GM12878 (cell line): Measurements from ENCODE around the gene TMEM232. TPM values are rescaled to one million over a fixed set of nuclear protein-coding genes. Genes with fewer than 3 reads are reported as not detected.
"Not testable (repeated sequence)": the region's sequence is repeated elsewhere in the genome, so short reads cannot be mapped to it uniquely, and the experiment has no call there.

Source experiments
- ATAC-seq: fragments of 200-7000 bp; cut with Tn5 transposase; 3 replicates; pipeline ENCODE4 v1.9.1; 2020; ENCODE audit warnings: mild to moderate bottlenecking, moderate library complexity
- BruUV-seq: library from RNA; stranded (reverse); fragments of 400-500 nt; replicated peaks from 2 replicates; lab custom pipeline; 2021; lab: Mats Ljungman, UMichigan
- CTCF ChIA-PET: fragments of 300-600 bp; sonication (Branson Sonifier 250); formaldehyde crosslinking; extraction: SDS; loops from one replicate; lab custom pipeline; 2021; ENCODE audit warnings: inconsistent platforms; lab: Yijun Ruan, JAX
- POLR2A ChIA-PET: fragments of 350-600 bp; formaldehyde crosslinking; extraction: SDS; loops from one replicate; lab custom pipeline; 2021; ENCODE audit warnings: inconsistent platforms; lab: Charles Lee
- RAD21 ChIA-PET: fragments of 300-600 bp; sonication (Branson Sonifier 250); formaldehyde crosslinking; loops from one replicate; lab custom pipeline; 2023; ENCODE audit warnings: antibody characterized with exemption; ENCODE audit not compliant: unreplicated experiment; lab: Charles Lee
- SMC1A ChIA-PET: fragments of 300-600 bp; sonication (Branson Sonifier 250); formaldehyde crosslinking; loops from one replicate; lab custom pipeline; 2023; ENCODE audit not compliant: unreplicated experiment, uncharacterized antibody; lab: Charles Lee
- DNase-seq: peaks from one replicate; pipeline ENCODE4 v3.0.0-alpha.2; 2011; ENCODE audit warnings: low read depth, low spot score
- FAIRE-seq: peaks from 3 replicates; lab custom pipeline; 2011; peaks lifted over from hg19 to GRCh38; lab: Jason Lieb, UNC
- H2AFZ ChIP-seq: 2 replicates; pipeline ENCODE4 v1.6.0; 2011; ENCODE audit warnings: low read depth, low read length, control low read depth; ENCODE audit not compliant: control insufficient read depth
- H3K27ac ChIP-seq: 2 replicates; pipeline ENCODE4 v1.5.1; 2011; ENCODE audit warnings: control low read depth; ENCODE audit not compliant: control insufficient read depth, insufficient read depth
- H3K27me3 ChIP-seq, 2 experiments: replicated peaks in 1 of 2; 2 replicates each; pipeline versions ENCODE4 v1.6.0 to v1.6.1; 2011; ENCODE audit warnings: low read length in 1 of 2; ENCODE audit not compliant: control insufficient read depth in 2 of 2, insufficient read depth in 2 of 2
- H3K36me3 ChIP-seq, 2 experiments: 2 replicates each; pipeline ENCODE4 v1.5.1; 2011; ENCODE audit warnings: low read length in 1 of 2; ENCODE audit not compliant: control insufficient read depth in 2 of 2, insufficient read depth in 2 of 2
- H3K4me1 ChIP-seq: 2 replicates; pipeline ENCODE4 v1.6.1; 2011; ENCODE audit warnings: mild to moderate bottlenecking, low read length, moderate library complexity, mixed read lengths; ENCODE audit not compliant: control insufficient read depth, insufficient read depth
- H3K4me2 ChIP-seq: 2 replicates; pipeline ENCODE4 v1.6.0; 2011; ENCODE audit warnings: control low read depth; ENCODE audit not compliant: control insufficient read depth, insufficient read depth
- H3K4me3 ChIP-seq: fragments of 200-600 bp; sonication (generic); 2 replicates; pipeline ENCODE4 v1.5.1; 2016
- H3K79me2 ChIP-seq: 2 replicates; pipeline ENCODE4 v1.6.0; 2011; ENCODE audit warnings: low read length; ENCODE audit not compliant: control insufficient read depth, insufficient read depth
- H3K9ac ChIP-seq: 2 replicates; pipeline ENCODE4 v1.8.0; 2011; ENCODE audit warnings: low read length, control low read depth, mixed read lengths; ENCODE audit not compliant: control insufficient read depth, insufficient read depth
- H3K9me3 ChIP-seq: replicated peaks from 3 replicates; pipeline ENCODE4 v1.5.1; 2011; ENCODE audit warnings: mild to moderate bottlenecking, low read length; ENCODE audit not compliant: control insufficient read depth, insufficient read depth
- H4K20me1 ChIP-seq: 2 replicates; pipeline ENCODE4 v1.6.0; 2011; ENCODE audit not compliant: control insufficient read depth, insufficient read depth
- NBN ChIP-seq: fragments of 450-650 bp; IDR thresholded peaks from 2 replicates; pipeline ENCODE4 v1.6.1; 2016
- SPI1 ChIP-seq: IDR thresholded peaks from 2 replicates; pipeline ENCODE4 v1.6.1; 2011; ENCODE audit warnings: low read depth, mild to moderate bottlenecking, low read length, moderate library complexity, borderline replicate concordance; ENCODE audit not compliant: insufficient read depth
- WGBS: methylation state at CpG from one replicate; pipeline ENCODE4 v1.1.6; 2016; ENCODE audit warnings: low lambda C conversion rate; ENCODE audit not compliant: insufficient replicate concordance, insufficient coverage; ENCODE audit errors: missing lambda C conversion rate; 5-methylcytosine and 5-hydroxymethylcytosine counted together
- in situ Hi-C: fragments of 300-500 bp; cut with MboI; formaldehyde crosslinking; loops from 9 replicates; pipeline ENCODE4 v1.14.3; 2018; ENCODE audit warnings: mixed read lengths
- intact Hi-C: fragments of 100-400 bp; cut with micrococcal nuclease; formaldehyde crosslinking; loops from one replicate; pipeline ENCODE4 v1.14.2; 2022; ENCODE audit not compliant: unreplicated experiment
- polyA plus RNA-seq, 11 experiments: library from polyadenylated mRNA; depleted of rRNA in 4 of 11; unstranded in 6 of 11; stranded (reverse) in 5 of 11; fragments of >200 nt; fragmentation: Nextera tagmentation in 4 of 11; fragmentation: Illumina TruSeq in 1 of 11; extraction: Ambion mirVana in 4 of 11; extraction: Trizol in 1 of 11; gene quantifications; 1 replicate in 1 of 11; 2 replicates in 10 of 11; pipeline versions ENCODE4 v1.2.1 to v1.2.3, GENCODE V29; 2011 to 2016; ENCODE audit warnings: inconsistent platforms in 2 of 11, missing spikeins in 2 of 11, low read depth in 1 of 11
- total RNA-seq, 4 experiments: library from RNA; depleted of rRNA in 3 of 4; stranded (reverse); fragments of >200 nt in 3 of 4; fragmentation: Illumina TruSeq in 1 of 4; extraction: Trizol in 1 of 4; gene quantifications; 2 replicates each; pipeline versions ENCODE4 v1.2.1 to v1.2.3, GENCODE V29; 2013 to 2021

The TMEM232 gene
- total and polyA plus RNA-seq, 10 of the 15 experiments (the other 5 are each of a cell fraction or from before 2014, with no cell fraction given): 0.29 to 1.3 (median 0.91) TPM

GRCh38 chr5:110681109-110681508 is 45.4 kb downstream of the TMEM232 start:
- FAIRE-seq: no peak
- Histone ChIP-seq H3K27ac (no peak overlapping the region), H3K4me2 (no peak overlapping the region), H3K79me2 (no peaks in the 10 kb centered on the region), H3K4me3 (no peak overlapping the region), H3K9me3 (no peaks in the 10 kb centered on the region), H4K20me1 (no peaks in the 10 kb centered on the region), H2AFZ (no peak overlapping the region), H3K36me3 (no peaks in the 10 kb centered on the region), H3K4me1 (no peaks in the 10 kb centered on the region), H3K9ac (no peak overlapping the region), H3K27me3 (no peaks in the 10 kb centered on the region)
- BruUV-seq: no TSS peak
- CTCF ChIA-PET: no interaction called here
- POLR2A ChIA-PET: no interaction called here
- RAD21 ChIA-PET: no interaction called here
- DNase-seq: no peak
- TF ChIP-seq SPI1: no peak
- no peak for TF ChIP-seq NBN
- ATAC-seq: no peak
- WGBS: 62% methylated on average over 3 of the region's 3 CpGs
- in situ Hi-C loops (no loop called here), intact Hi-C loops (no loop called here)
- SMC1A ChIA-PET: no interaction called here

- WGBS: 77% methylated on average over 9 of the region's 9 CpGs
- H3K36me3 ChIP-seq, H2AFZ ChIP-seq, RAD21 ChIA-PET, in situ Hi-C loops, H3K4me3 ChIP-seq, H3K79me2 ChIP-seq, H3K9ac ChIP-seq, ATAC-seq, H3K27ac ChIP-seq, BruUV-seq, intact Hi-C loops, CTCF ChIA-PET, H3K9me3 ChIP-seq, H3K27me3 ChIP-seq, SMC1A ChIA-PET, POLR2A ChIA-PET, FAIRE-seq, H4K20me1 ChIP-seq, H3K4me2 ChIP-seq, DNase-seq, H3K4me1 ChIP-seq: not testable (repeated sequence)
Measured at GRCh38 chr5:110676554-110676953, 49.9 kb downstream of the TMEM232 start.
